Astrocyte (in vitro differentiated cells and primary cell): ENCODE data around the gene C1orf232. TPM values are rescaled to one million over a fixed set of nuclear protein-coding genes. Genes with fewer than 3 reads are reported as not detected.

Experiments
- DNase-seq: peaks from one replicate; pipeline ENCODE4 v3.0.0-alpha.2; 2010; ENCODE audit warnings: low read depth
- FAIRE-seq: peaks from 2 replicates; lab custom pipeline; 2011; peaks lifted over from hg19 to GRCh38; lab: Jason Lieb, UNC
- H2AFZ ChIP-seq: 2 replicates; pipeline ENCODE4 v1.6.0; 2012; ENCODE audit warnings: low read depth, low read length, inconsistent platforms
- H3K27ac ChIP-seq: 2 replicates; pipeline ENCODE4 v1.5.1; 2011; ENCODE audit warnings: low read depth, low read length, inconsistent platforms
- H3K27me3 ChIP-seq: 2 replicates; pipeline ENCODE4 v1.6.0; 2011; ENCODE audit warnings: low read length, inconsistent platforms; ENCODE audit not compliant: insufficient read depth
- H3K36me3 ChIP-seq: 2 replicates; pipeline ENCODE4 v1.5.1; 2011; ENCODE audit warnings: low read length, inconsistent platforms; ENCODE audit not compliant: insufficient read depth
- H3K4me1 ChIP-seq: 2 replicates; pipeline ENCODE4 v1.5.1; 2011; ENCODE audit warnings: low read length, inconsistent platforms; ENCODE audit not compliant: insufficient read depth
- H3K4me2 ChIP-seq: 2 replicates; pipeline ENCODE4 v1.6.0; 2012; ENCODE audit warnings: low read length, inconsistent platforms
- H3K4me3 ChIP-seq: 2 replicates; pipeline ENCODE4 v1.5.1; 2011; ENCODE audit warnings: low read depth, mild to moderate bottlenecking, low read length, inconsistent platforms; ENCODE audit not compliant: insufficient read depth
- H3K79me2 ChIP-seq: 2 replicates; pipeline ENCODE4 v1.6.0; 2012; ENCODE audit warnings: mild to moderate bottlenecking, low read length, inconsistent platforms; ENCODE audit not compliant: insufficient read depth
- H3K9ac ChIP-seq: 2 replicates; pipeline ENCODE4 v1.6.0; 2012; ENCODE audit warnings: mild to moderate bottlenecking, low read length, inconsistent platforms
- H3K9me3 ChIP-seq: 2 replicates; pipeline ENCODE4 v1.5.1; 2012; ENCODE audit warnings: low read depth, mild to moderate bottlenecking, low read length, inconsistent platforms; ENCODE audit not compliant: insufficient read depth
- H4K20me1 ChIP-seq: 2 replicates; pipeline ENCODE4 v1.6.0; 2012; ENCODE audit warnings: low read length, inconsistent platforms; ENCODE audit not compliant: insufficient read depth
- H3K27ac Mint-ChIP-seq: one replicate; pipeline ENCODE4 v1.8.0; 2021; ENCODE audit warnings: mild to moderate bottlenecking, mixed read lengths; ENCODE audit not compliant: unreplicated experiment
- H3K27me3 Mint-ChIP-seq: one replicate; pipeline ENCODE4 v1.8.0; 2021; ENCODE audit warnings: low read depth, mixed read lengths; ENCODE audit not compliant: unreplicated experiment
- H3K36me3 Mint-ChIP-seq: one replicate; pipeline ENCODE4 v1.8.0; 2021; ENCODE audit warnings: low read depth, mixed read lengths; ENCODE audit not compliant: unreplicated experiment
- H3K4me1 Mint-ChIP-seq: one replicate; pipeline ENCODE4 v1.8.0; 2021; ENCODE audit warnings: low read depth, mixed read lengths; ENCODE audit not compliant: unreplicated experiment
- H3K4me3 Mint-ChIP-seq: one replicate; pipeline ENCODE4 v1.8.0; 2021; ENCODE audit warnings: mild to moderate bottlenecking, moderate library complexity, mixed read lengths; ENCODE audit not compliant: unreplicated experiment
- H3K9me3 Mint-ChIP-seq: one replicate; pipeline ENCODE4 v1.8.0; 2021; ENCODE audit warnings: mild to moderate bottlenecking, mixed read lengths; ENCODE audit not compliant: unreplicated experiment
- CTCF ChIP-seq: IDR thresholded peaks from 2 replicates; pipeline ENCODE4 v1.5.1; 2011; ENCODE audit warnings: low read depth, mild to moderate bottlenecking, inconsistent platforms, low read length, moderate library complexity; ENCODE audit not compliant: insufficient read depth
- EZH2 ChIP-seq: IDR thresholded peaks from 2 replicates; pipeline ENCODE4 v1.6.1; 2012; ENCODE audit warnings: mild to moderate bottlenecking, low read length, inconsistent platforms; ENCODE audit not compliant: insufficient read depth
- total RNA-seq: library from RNA; stranded (reverse); gene quantifications from 2 replicates; pipeline ENCODE4 v1.2.1, GENCODE V29; 2021

Gene C1orf232
- total RNA-seq, 1 donor from 2014 or later, result not detected

GRCh38 chr1:26171084-26172072 lies 2.6 kb upstream of the C1orf232 start, which contains the start of gene ZNF593OS:
ZNF593OS (minus strand) TSS chr1:26171832; CDS start chr1:26171661, 171 bp downstream.
- Mint-ChIP-seq H3K27ac (no peak within 1 kb of the TSS), H3K9me3 (no peaks in the 10 kb centered on the region), H3K4me1 (no peaks in the 10 kb centered on the region), H3K36me3 (no peaks in the 10 kb centered on the region), H3K27me3 (no peaks in the 10 kb centered on the region), H3K4me3 (peak within 1 kb of the TSS; percentile 89)
- Histone ChIP-seq H3K4me2 (peak within 1 kb of the TSS; percentile 88), H4K20me1 (no peaks in the 10 kb centered on the region), H3K4me1 (peaks cover 13% of the 10 kb centered on the region), H3K79me2 (peaks cover 20% of the 10 kb centered on the region), H3K9ac (peak within 1 kb of the TSS; percentile 94), H3K36me3 (no peaks in the 10 kb centered on the region), H3K9me3 (no peaks in the 10 kb centered on the region), H3K27me3 (no peaks in the 10 kb centered on the region), H3K27ac (no peak within 1 kb of the TSS), H3K4me3 (peak within 1 kb of the TSS; percentile 68), H2AFZ (no peak within 1 kb of the TSS)
- FAIRE-seq (no peak), DNase-seq (no peak)
- TF ChIP-seq EZH2 (no peak), CTCF (no peak)

GRCh38 chr1:26170472-26170821 lies 1.7 kb upstream of the C1orf232 start:
- H4K20me1 ChIP-seq, result no peaks in the 10 kb centered on the region
- no peaks in the 10 kb centered on the region for H3K36me3 Mint-ChIP-seq
- H3K9me3 Mint-ChIP-seq, result no peaks in the 10 kb centered on the region
- H3K9me3 ChIP-seq, result no peaks in the 10 kb centered on the region
- no peak for FAIRE-seq
- H3K27ac ChIP-seq, result peak overlapping the region; percentile 74
- no peaks in the 10 kb centered on the region for H3K27me3 Mint-ChIP-seq
- no peaks in the 10 kb centered on the region for H3K36me3 ChIP-seq
- DNase-seq, result no peak
- peak overlapping the region; percentile 89 for H3K4me3 Mint-ChIP-seq
- peaks cover 13% of the 10 kb centered on the region for H3K4me1 ChIP-seq
- H3K4me2 ChIP-seq, result peak overlapping the region; percentile 88
- TF ChIP-seq CTCF, result no peak
- no peak for TF ChIP-seq EZH2
- no peaks in the 10 kb centered on the region for H3K4me1 Mint-ChIP-seq
- H3K27me3 ChIP-seq, result no peaks in the 10 kb centered on the region
- peaks cover 20% of the 10 kb centered on the region for H3K79me2 ChIP-seq
- H3K4me3 ChIP-seq, result peak overlapping the region; percentile 68
- peak overlapping the region; percentile 94 for H3K9ac ChIP-seq
- peak overlapping the region; percentile 96 for H2AFZ ChIP-seq
- no peak overlapping the region for H3K27ac Mint-ChIP-seq
